ENCODE measurements around the gene IKZF4.
A peak's percentile ranks its signal among the peaks of the same experiment; 100 is the strongest.
"Not testable (repeated sequence)": the region's sequence is repeated elsewhere in the genome, so short reads cannot be mapped to it uniquely, and the experiment has no call there.

The IKZF4 gene

GRCh38 chr12:56001487-56002100, 19.2 kb upstream of the IKZF4 start:
- Histone ChIP-seq H3K27ac (replicated peaks) (no peak overlapping the region), H3K4me3 (replicated peaks; ENCODE audit: insufficient read depth, low read length) (no peak overlapping the region), H3K27me3 (ENCODE audit: insufficient read depth, poor library complexity, severe bottlenecking) (no peaks in the 10 kb centered on the region)
- TF ChIP-seq POLR2AphosphoS5 (IDR thresholded peaks at IDR 0.05; ENCODE audit: low read depth) (no peak), GABPA (IDR thresholded peaks at IDR 0.05; ENCODE audit: low read depth) (no peak), SPI1 (IDR thresholded peaks at IDR 0.05; ENCODE audit: borderline replicate concordance, low read depth) (no peak)
- TF ChIP-seq, protein P1, sequence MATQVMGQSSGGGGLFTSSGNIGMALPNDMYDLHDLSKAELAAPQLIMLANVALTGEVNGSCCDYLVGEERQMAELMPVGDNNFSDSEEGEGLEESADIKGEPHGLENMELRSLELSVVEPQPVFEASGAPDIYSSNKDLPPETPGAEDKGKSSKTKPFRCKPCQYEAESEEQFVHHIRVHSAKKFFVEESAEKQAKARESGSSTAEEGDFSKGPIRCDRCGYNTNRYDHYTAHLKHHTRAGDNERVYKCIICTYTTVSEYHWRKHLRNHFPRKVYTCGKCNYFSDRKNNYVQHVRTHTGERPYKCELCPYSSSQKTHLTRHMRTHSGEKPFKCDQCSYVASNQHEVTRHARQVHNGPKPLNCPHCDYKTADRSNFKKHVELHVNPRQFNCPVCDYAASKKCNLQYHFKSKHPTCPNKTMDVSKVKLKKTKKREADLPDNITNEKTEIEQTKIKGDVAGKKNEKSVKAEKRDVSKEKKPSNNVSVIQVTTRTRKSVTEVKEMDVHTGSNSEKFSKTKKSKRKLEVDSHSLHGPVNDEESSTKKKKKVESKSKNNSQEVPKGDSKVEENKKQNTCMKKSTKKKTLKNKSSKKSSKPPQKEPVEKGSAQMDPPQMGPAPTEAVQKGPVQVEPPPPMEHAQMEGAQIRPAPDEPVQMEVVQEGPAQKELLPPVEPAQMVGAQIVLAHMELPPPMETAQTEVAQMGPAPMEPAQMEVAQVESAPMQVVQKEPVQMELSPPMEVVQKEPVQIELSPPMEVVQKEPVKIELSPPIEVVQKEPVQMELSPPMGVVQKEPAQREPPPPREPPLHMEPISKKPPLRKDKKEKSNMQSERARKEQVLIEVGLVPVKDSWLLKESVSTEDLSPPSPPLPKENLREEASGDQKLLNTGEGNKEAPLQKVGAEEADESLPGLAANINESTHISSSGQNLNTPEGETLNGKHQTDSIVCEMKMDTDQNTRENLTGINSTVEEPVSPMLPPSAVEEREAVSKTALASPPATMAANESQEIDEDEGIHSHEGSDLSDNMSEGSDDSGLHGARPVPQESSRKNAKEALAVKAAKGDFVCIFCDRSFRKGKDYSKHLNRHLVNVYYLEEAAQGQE (IDR thresholded peaks at IDR 0.05; ENCODE audit: insufficient replicate concordance, low read depth), result no peak
- TF ChIP-seq, protein P2, sequence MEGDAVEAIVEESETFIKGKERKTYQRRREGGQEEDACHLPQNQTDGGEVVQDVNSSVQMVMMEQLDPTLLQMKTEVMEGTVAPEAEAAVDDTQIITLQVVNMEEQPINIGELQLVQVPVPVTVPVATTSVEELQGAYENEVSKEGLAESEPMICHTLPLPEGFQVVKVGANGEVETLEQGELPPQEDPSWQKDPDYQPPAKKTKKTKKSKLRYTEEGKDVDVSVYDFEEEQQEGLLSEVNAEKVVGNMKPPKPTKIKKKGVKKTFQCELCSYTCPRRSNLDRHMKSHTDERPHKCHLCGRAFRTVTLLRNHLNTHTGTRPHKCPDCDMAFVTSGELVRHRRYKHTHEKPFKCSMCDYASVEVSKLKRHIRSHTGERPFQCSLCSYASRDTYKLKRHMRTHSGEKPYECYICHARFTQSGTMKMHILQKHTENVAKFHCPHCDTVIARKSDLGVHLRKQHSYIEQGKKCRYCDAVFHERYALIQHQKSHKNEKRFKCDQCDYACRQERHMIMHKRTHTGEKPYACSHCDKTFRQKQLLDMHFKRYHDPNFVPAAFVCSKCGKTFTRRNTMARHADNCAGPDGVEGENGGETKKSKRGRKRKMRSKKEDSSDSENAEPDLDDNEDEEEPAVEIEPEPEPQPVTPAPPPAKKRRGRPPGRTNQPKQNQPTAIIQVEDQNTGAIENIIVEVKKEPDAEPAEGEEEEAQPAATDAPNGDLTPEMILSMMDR (IDR thresholded peaks at IDR 0.05; ENCODE audit: insufficient read depth, low read length), result no peak
- no peak for DNase-seq (ENCODE audit: low read depth in 1 of 2, low spot score in 1 of 2)

DNA sequence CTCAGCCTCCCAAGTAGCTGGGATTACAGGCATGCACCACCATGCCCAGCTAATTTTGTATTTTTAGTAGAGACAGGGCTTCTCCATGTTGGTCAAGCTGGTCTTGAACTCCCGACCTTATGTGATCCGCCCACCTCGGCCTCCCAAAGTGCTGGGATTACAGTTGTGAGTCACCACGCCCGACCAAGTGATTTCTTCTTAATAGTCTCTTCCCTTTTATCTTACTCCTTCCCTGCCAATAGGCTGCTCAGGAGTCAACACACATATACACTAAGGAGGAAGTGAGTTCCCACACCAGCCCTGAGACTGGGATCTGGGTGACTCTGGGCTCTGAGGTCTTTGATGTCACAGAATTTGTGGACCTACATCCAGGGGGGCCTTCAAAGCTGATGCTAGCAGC, 17.5 kb upstream of the IKZF4 start:
- H3K27ac ChIP-seq (replicated peaks); H3K4me3 ChIP-seq (replicated peaks; ENCODE audit: insufficient read depth, low read length); H3K27me3 ChIP-seq (ENCODE audit: insufficient read depth, poor library complexity, severe bottlenecking): not testable (repeated sequence)
- TF ChIP-seq SPI1 (IDR thresholded peaks at IDR 0.05; ENCODE audit: borderline replicate concordance, low read depth), result peak; percentile 58; the same call in 1 of the 2 replicates
- DNase-seq (ENCODE audit: low read depth in 1 of 2, low spot score in 1 of 2), result peak in 1 of 2 experiments; percentile 37

- H3K4me3 ChIP-seq (replicated peaks; ENCODE audit: insufficient read depth, low read length), result no peak overlapping the region
- no peak overlapping the region for H3K27ac ChIP-seq (replicated peaks)
- no peaks in the 10 kb centered on the region for H3K27me3 ChIP-seq (ENCODE audit: insufficient read depth, poor library complexity, severe bottlenecking)
- DNase-seq (ENCODE audit: low read depth in 1 of 2, low spot score in 1 of 2), result no peak
- TF ChIP-seq SPI1 (IDR thresholded peaks at IDR 0.05; ENCODE audit: borderline replicate concordance, low read depth), result no peak
- no peak for TF ChIP-seq GABPA (IDR thresholded peaks at IDR 0.05; ENCODE audit: low read depth)
- TF ChIP-seq, protein P1 (IDR thresholded peaks at IDR 0.05; ENCODE audit: insufficient replicate concordance, low read depth), result no peak
These were observed 16.6 kb upstream of the IKZF4 start for GRCh38 chr12:56004211-56004610.

- peak in 1 of 2 experiments; percentile 23 for DNase-seq (ENCODE audit: low read depth in 1 of 2, low spot score in 1 of 2)
- Histone ChIP-seq H3K4me3 (replicated peaks; ENCODE audit: insufficient read depth, low read length) (peak overlapping the region; percentile 81), H3K27me3 (ENCODE audit: insufficient read depth, poor library complexity, severe bottlenecking) (no peaks in the 10 kb centered on the region), H3K27ac (replicated peaks) (peak overlapping the region; percentile 48)
- TF ChIP-seq, protein P1 (IDR thresholded peaks at IDR 0.05; ENCODE audit: insufficient replicate concordance, low read depth), result no peak
- TF ChIP-seq GABPA (IDR thresholded peaks at IDR 0.05; ENCODE audit: low read depth) (no peak), POLR2AphosphoS5 (IDR thresholded peaks at IDR 0.05; ENCODE audit: low read depth) (no peak), SPI1 (IDR thresholded peaks at IDR 0.05; ENCODE audit: borderline replicate concordance, low read depth) (no peak)
- TF ChIP-seq, protein P2 (IDR thresholded peaks at IDR 0.05; ENCODE audit: insufficient read depth, low read length), result no peak
These were observed 13.0 kb upstream of the IKZF4 start for GRCh38 chr12:56007564-56008559.
